GM18519 (cell line): ENCODE measurements around the gene HOXB5.

ENCODE experiments used
- ATAC-seq: cut with Tn5 transposase; IDR thresholded peaks from one replicate; pipeline ENCODE4 v1.9.1; 2021; ENCODE audit warnings: mild to moderate bottlenecking, moderate library complexity; ENCODE audit not compliant: unreplicated experiment, low FRiP score

The HOXB5 gene

GRCh38 chr17:48593126-48593829 is at the start of gene HOXB5:
Gene HOXB5 (minus strand): TSS chr17:48593779. CDS start chr17:48593682, 97 bp downstream.
- ATAC-seq, result no peak

GRCh38 chr17:48642843-48643696 is 49.5 kb upstream of the HOXB5 start:
- ATAC-seq, result no peak

DNA sequence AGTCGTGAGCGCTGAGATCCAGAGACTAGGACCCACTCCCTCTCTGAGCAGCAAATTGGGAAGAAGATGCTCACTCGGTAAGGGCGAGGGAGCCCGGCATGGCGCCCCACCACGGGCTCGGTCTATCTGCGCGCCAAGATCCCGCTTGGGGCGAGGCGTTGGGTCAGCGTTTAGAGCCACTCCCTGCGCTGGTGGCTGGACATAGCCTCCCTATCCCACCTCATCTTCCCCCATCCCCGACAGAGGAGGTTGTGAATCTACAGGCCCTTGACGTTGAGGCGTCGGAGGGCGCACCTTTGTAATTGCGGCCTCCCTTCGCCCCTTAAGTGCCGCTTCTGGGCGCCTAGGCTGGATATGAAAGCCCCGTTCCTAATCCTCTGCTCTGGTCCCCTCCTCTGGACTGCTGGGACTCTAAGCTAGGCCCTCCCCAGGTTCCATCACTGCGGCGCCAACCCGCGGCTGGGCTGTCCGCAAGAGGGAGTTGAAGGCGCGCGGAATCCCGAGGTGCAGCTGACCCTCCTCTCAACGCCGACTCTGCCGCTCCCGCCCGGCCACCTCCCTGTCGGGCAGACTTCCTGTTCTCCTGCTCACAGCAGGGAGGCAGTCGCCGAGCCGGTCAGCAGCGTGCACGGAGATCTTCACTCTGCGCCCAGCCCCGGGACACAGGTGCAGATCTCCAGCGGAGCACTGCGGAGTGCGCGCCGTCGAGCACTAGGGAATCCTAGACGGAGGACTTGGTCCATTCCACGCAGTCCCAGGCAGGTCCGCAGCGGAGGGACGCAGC is 48.7 kb upstream of the HOXB5 start:
- ATAC-seq, result no peak

GRCh38 chr17:48641541-48642058 is 48.0 kb upstream of the HOXB5 start:
- no peak for ATAC-seq

DNA sequence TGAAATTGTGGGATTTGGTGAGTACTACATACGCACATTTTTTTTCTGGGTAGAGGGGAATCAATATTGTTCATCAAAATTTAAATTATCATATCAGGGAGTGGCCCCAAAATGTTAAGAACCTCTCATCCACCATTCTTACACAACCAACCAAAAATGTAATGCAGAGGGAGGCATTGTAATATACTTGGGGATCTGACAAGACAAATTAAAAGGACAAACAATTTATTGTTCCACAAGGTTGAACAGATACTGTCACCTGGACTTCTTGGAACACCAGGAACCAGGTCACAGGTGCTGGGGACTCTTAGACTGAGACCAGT is 47.2 kb upstream of the HOXB5 start:
- ATAC-seq, result no peak

DNA sequence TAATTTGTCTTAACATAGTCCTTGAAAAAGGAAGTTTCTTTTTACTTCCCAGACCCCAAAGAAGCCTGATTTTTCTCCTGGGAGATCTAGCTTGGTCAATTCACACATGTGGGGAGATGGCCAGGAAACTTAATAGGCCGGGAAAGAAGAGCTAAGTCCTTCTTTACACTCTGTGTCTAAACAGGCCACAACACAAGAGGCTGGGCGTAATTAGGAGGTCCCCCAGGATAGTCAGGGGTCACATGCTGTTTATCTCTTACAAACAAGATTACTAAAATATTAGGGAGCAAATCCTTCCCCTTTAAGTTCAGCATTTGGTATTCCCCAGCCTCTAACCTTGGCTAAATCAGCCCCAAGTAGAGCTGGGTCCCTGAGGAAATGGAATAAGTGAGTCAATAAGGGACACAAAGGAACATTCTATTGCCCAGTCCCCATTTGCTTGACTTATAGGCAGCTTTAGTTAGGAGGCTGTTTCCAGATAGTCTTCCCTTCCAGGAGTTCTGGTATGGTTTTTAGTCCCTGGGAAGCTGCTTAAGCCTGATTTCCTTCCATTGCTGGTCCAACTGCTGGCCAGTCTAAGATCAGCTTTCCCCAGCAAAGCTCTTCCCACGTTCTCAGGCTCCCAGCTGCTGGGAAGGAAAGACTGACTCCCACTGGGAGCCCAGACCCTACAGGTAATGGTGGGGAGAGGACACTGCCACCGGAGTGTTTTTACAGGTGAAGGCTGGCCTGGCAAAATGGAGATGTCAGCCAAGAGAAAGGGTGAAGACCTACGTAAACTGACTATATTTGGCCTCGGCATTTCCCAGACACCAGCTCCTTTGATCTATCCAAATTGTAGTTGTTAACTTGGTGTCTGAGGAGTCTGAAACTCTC is 46.6 kb upstream of the HOXB5 start:
- no peak for ATAC-seq

DNA sequence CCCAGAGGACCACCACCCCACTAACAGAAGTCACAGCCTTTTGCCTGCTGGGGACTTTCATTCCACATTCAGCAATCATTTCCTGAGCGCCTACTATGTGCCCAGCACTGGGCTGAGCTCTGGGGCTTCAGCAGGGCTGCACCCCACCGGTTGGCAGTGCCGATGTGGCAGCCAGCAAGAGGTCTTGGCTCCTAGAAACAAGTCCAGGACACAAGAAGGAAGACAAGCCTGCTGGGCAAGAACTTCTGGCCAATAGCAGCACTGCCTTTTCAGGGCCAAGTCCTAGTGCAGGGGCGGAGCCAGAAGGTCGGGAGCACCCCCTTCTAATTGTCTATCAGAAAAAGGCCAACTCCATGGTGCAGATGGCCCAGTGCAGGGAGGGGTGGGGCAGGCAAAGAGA is 45.6 kb upstream of the HOXB5 start:
- no peak for ATAC-seq

DNA sequence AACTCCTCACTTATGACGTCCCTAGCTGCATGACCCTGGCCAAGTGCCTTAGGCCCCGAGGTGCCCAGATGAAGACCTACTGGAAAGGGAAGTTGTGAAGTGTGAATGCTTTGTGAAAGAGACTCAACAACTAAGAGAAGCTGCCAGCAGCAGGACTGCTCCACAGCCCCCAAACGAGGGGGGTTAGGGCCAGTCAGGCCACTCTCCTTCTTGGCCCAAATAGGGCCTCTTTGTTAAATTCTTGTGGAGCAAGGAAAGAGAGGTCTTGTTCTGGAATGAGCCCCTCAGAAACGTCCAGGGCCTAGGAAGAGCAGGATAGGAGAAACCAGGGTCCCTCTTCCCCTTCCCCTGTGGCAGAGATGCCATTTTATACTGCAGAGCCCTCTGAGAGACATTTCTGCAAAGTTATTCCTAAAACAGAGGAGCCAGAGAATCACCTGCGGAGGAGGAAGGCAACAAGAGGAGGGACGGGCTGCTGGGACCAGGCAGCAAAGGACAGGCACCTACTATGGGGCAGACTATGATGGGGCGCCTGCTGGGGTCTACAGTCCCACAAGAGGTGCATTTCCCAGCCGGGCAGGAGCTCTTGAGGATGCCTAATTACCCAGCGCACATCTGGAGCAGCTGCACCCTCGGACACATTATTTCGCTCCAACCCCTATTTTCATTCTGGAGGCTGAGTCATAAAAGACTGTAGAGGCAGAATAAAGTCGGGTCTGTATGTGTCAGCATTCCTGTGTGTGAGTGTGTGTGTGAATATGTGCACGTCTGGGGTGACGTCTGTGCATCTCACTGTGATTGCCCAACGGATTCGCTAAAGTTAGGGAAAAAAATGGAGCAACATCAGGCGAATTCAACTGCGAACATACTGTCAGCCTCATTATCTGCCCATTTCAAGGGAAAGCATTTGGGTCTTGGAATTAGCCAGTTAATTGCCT is 44.0 kb upstream of the HOXB5 start:
- ATAC-seq, result no peak

GRCh38 chr17:48636177-48637018 is 42.8 kb upstream of the HOXB5 start:
- ATAC-seq, result no peak

GRCh38 chr17:48634493-48635208 is 41.1 kb upstream of the HOXB5 start:
- no peak for ATAC-seq

DNA sequence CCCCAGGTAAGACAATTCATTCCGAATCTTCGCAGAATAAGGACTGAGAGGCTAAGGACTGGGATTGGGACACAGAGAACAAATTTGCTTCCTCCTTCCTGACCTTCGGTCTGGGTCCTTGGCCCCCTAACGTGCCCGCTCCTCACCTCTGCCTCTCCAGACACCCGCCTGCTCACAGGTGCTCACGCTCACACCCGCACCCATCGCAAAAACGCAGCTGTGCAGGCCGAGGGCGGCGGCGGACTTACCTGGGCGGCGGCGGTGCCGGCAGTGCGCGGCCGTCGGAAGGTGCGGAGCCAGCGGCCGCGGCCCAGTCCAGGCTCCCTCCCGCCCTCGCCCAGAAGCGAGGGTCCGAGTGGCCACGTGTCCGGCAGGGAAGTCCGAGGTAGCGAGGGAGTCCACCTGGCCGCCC is 39.7 kb upstream of the HOXB5 start:
- no peak for ATAC-seq

DNA sequence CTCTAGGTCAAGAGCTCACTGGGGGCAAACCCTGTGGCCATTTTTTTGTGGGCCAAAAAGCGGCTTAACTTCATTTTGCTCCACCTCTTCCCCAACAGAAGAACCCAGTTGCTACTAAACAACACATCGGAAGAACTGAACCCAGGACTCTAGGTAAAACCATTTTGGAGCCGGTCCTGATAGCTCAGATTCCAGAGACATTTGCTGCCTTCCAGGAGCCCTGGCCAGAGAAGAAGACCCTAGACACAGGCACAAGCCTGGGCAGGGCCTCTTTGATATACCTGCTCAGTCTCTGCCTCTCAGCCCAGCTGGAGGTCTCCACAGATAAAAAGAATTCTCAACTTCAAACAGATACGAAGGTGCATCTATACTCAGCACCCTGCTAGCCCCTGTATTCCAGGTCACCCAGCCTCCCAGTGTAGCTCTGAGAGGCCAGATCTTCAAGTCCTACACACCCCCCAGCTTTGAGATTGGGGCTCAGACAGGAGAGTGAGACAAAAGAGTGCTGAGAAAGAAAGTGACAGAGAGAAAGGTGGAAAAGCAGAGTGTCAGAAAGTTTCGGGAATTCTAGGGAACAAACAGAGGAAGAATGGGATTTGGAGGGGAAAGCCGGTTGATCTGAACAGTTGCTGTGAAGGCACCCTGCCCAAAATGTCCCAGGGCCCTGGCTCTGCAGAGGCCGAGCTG is 39.1 kb upstream of the HOXB5 start:
- no peak for ATAC-seq

DNA sequence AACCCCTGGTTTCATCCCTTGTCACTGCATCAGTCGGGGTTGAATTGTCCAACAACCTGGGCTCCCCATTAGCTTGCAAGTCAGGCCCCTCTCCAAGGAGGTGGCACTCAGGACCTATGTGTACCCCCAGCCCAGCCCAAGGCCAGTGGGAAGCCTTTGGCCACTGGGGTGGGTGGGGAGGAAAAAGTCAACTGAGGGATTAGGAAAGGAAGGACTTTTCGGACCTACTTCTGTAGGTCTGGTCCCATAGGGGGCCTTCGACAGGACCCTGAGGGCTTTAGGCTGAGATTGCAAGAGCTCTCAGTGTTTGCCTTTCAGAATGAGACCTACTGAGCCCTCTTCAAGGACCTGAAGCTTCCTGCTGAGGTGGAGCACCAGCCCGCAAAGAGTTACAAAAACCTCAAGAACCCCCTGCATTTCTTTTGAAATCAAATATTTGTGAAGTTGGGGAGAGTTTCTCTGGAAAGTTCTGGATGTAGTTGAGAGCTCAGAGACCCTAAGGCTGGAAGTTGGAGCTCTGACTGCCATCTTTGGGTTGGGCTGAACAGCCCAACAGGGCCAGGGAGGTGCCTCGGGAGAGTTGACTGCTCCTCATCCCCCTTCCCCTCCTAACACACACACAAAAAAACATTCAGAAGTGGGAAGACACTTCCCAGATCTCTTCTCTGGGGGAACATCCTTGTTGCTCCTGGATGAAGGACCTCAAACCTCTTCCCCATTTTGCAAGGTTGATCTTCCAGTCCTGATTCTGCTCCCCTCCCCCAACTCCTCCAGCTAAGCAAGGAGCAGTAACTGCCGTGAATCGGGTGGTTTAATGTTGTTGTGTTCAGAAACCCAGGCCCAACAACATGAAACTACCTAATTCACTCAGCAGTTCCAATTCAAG is 38.4 kb upstream of the HOXB5 start:
- ATAC-seq, result no peak

DNA sequence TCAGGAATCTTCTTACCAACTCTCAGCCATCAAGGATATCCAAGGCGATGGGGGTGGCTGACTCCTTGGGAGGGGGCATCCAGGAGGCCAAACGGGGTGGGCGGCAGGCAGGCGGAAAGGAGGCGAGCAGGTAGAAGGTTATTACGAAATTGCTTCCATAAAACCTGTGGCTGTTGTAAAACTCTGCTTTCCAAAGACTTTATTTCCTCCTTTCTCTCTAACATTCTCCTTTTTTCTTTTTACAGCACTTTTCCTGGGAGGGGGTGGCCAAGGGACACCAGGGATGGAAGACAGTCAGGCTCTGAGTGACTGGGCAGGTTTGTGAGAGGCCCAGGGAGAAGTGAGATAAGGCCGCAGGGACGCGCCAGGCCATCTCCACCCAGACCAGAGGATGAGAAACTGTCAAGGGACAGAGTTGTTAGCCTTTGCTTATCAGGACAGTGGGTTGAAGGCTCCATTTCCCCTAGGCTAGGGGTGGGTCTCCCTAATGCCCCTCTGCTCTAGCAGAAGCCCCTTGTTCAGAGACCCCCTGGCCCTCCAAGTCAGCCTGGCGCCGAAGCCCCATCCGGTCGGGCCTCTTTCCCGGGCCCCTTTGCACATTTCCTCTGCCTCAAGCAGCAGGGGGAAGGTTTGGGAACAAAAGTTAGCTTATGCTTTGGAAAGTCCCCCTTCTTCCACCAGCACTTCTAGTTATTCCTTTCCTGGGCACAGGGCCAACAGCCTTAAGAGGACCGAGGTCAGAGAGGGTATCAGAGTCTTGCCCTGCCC is 37.5 kb upstream of the HOXB5 start:
- ATAC-seq, result no peak
